ENCODE measurements around the gene WBP2.

- TF ChIP-seq CTCF (conservative IDR thresholded peaks at IDR 0.05; ENCODE audit: low read depth, low read length) (no peak), EZH2 (IDR thresholded peaks at IDR 0.05; ENCODE audit: low read length, unreplicated experiment) (no peak), EZH2phosphoT487 (IDR thresholded peaks at IDR 0.05; ENCODE audit: borderline replicate concordance, low read length) (no peak)
These were observed 46.1 kb downstream of the WBP2 start for GRCh38 chr17:75808905-75809621.
